CD1c-positive myeloid dendritic cell (primary cell): ENCODE measurements around the gene HAAO.

Source experiments
- DNase-seq: peaks from one replicate; pipeline ENCODE4 v3.0.0-alpha.2; 2016; ENCODE audit errors: extremely low spot score

Gene HAAO

DNA sequence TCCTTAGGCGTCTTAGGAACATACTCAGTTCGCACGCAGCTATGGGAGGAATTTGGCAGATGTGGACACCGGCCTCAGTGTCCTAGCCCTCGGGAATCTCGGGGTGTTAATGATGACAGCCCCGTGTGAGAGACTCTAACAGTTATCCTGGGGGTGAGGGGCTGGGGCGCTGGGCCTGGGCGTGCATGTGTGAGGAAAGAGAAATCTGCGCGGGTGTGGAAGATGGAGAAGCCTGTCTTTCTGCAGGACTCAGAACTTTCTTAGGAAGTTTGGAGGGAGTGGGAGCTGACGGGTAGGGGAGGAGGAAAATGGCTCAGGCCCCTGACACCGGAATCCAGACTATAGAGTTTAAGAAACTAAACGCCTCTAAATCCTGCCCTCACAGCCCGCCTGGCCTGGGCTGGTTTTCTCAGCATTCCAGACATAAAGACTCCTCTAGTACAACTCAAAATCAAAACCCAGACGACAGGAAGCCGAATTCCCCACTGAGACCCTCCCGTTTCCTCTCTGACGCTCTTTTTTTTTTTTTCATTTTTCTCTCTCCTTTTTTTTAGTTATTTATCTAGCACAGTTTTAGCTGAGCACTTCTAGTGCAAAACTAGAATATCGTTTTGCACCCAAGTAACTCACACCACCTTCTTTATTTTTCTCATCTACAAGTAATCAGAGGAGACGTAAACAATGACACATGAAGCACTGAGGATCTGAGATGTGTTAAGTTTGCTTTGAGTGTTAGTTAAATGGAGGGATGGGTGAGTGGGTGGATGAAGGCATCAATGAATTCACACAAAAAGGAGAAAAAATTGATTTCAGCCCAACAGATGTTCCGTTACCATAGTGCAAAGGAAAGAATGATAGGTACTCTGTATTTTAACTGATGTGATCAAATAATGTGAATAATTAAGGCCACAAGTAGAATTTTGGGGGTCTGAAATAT is 1.2 kb upstream of the HAAO start:
- DNase-seq = peak; percentile 20

DNA sequence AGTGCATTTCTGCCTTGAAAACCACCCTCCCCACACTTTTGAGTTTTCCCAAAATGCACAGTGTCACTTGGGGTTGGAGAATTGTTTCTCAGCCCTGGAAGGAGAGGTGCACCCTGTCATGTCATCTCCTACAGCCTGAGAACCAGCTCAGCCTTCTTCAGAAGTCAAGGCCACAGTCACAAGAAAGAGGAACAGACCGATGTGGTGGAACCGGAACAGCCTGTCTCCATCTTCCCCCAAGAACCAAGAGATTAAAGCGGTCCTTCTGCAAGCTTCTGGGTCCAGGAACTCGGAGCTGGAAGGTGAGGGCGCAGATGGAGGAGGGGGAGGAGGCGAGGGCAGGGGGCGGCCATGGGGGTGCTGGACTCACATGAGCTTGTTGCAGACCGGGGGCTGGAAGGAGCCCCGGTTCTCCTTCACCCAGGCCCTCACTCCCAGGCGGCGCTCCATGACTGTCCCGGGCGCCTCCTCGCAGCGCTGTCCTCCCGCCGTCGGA is 248 bp downstream of the HAAO start:
- peak; percentile 72 for DNase-seq

DNA sequence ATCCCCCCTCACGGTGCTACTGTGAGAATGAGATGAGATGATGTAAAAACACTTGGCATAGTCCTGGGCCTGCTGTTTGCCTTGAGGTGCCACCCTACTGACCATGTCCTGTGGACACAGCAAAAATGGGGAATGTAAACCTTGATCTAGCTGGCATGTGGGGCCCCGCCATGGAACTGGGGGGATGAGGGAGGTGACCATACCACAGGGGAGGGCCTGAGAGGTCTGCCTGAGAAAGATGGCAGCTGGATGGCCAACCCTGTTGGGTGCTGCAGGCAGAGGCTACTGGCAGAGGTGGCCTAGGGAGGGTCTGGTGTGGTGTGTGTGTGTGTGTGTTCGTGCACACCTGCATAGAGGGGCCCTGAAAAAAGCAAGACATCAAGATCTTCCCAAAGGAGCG is 777 bp downstream of the HAAO start:
- DNase-seq = no peak

DNA sequence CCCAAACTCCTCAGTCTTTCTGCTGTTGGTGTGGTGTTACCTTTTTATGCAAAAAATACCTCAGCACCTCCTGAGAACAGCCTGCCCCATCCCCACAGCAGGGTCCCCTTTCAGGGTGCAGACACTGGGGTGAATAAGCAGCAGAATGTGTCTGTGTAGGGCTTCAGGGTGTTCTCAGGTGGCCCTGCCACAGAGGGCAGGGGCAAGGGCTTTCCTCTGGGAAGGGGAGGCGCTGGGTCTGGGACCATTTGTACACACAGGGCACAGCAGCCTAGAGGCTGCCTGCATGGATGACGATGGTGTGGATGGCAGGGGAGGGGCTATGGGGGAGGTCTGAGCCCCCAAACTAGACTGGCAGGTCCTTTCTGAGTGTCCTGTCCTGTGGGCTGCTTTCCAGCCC is 2.6 kb downstream of the HAAO start:
- DNase-seq = no peak

DNA sequence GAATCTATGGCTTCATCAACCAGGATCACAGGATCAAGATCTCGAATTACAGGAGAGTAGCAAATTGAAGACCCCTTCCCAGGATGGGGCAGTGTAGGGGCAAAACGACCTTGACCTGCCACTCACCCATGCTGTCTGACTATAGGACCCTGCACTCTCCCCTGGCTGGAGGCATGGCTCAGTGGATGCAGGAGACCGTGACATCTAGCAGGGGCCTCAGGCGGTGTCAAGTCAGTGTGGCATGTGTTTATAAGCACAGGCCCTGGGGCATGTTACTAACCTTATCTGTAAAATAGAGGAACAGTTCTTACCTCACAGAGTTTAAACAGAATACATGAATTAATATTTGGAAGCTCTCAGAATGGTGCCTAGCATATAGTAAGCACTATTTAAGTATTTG is 3.5 kb downstream of the HAAO start:
- no peak for DNase-seq

DNA sequence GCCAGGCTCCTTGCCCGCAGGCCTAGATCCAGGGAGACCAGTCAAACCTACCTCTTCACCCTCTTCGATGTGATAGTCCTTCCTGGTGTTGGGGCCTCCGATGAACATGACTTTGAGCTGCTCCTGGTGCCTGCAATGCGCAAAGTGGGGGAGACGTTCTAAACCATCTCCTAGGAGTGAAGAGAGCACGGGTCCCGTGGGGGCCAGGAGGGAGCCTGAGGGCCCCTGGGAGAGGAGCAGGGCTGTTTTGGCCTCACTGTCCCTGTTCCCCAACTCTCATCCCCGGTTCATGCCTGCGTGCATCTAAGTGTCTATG is 3.9 kb downstream of the HAAO start:
- no peak for DNase-seq

DNA sequence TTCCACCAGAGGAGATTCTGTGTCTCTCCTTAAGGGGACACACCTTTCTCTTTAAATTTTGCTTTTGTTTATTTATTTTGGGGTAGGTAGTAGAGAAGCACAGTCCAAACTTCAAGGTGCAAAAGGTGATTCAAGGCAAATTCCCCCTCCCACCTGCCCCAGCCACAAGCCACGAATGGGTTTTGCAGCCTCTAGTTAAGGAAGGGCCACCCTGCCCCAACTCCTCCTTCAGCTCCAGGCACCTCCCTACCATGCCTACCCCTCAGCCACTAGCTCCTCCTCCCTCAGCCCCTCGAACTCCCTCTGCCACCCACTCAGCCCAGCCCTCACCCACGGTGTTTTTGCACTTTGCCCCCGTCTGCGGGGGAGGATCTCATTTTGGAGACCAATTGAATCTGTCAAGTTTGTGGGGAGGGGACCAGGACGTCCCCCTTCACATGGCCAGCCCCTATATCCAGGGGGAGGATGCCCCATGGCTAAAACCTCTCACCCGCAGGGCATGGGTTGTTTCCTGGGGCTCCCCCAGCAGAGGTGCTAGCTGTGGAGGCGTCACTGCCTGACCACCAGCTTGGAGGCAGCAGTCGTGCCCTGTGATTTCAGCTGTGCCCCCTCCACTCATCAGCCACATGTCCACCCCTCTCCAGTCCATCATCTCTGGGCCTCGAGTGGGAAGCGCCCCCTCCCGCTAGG is 4.5 kb downstream of the HAAO start:
- DNase-seq = no peak

DNA sequence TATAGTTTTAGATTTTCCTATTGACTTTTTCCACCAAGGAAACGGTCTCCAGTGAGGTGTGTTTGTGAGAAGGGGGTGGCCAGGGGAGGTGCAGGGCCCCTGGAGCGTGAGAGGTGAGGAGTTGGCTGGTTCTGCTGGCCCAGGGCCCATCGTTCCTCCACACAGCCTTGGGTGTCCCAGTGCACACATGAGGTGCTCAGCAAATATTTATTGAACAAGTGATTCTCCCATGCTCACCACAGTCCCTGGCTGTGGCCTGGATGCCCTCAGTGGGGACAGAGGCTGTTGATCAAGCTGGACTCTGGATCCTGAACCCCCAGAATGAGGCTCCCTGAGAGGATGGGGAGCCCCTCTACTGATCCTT is 5.0 kb downstream of the HAAO start:
- no peak for DNase-seq

DNA sequence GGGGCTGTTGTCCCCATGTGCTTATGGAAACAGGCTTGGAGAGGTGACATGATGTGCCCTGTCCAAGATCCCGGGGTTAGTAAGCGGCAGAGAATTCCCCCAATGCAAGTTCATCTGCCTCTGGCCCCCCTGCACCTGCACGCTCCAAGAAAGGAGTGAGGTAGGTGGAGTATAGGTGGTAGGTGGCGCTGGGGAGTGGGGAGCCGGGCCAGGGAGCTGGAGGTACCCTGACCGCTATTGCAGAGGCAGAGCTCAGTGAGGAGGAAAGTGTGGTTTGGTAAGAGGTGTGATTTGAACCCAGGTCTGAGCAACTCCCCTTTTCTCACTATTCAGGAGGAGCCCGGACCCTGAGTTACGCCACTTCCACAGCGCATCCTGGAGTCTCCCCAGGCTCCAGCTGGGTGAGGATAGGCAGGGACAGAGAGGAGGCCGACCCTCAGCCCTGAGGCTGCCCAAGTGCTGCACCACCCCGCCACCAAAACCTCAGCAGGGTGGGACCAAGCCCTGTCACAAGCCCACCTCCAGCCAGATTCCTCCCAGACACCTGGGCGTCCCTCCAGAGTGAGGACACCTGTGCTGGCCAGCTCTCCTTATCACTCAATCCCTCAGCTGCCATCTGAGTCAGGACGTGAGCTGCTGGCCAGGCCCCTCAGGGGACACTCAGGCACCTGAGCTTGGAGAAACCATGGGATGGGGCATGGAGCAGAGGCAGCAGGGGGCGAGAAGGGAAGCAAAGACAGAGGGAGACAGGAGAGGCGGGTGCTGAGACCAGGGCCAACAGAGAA is 5.6 kb downstream of the HAAO start:
- DNase-seq = no peak

DNA sequence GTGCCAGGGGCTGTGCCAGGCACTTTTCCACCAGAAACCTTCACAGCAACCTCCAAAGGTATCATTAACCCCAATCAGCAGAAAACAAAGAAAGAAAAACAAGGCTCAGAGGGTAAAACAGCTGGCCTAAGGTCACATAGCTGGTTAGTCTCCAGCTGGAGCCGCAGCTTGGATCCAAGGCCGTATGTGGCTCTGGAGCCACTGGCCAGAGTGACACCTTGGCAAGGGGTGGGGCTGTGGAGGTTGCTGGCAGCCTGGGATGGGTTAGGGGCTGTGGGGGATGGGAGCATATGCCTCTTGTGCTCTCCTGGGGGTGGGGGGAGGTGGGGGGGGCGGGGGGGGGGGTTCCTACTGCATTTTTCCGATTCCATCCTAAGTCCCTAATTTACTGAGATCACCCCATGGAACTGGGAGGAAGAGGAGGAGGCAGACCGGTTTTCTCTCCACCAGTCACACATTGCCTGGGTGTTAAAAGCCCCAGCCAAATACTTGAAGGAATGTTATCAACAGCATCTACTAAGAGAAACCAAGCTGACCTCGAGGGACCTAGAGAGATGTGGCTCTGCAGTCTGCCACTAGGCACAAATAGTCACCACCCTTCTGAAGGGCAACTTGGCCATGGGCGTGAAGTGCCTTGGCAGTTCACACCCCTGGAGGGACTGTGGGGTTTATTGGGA is 8.0 kb downstream of the HAAO start:
- no peak for DNase-seq

DNA sequence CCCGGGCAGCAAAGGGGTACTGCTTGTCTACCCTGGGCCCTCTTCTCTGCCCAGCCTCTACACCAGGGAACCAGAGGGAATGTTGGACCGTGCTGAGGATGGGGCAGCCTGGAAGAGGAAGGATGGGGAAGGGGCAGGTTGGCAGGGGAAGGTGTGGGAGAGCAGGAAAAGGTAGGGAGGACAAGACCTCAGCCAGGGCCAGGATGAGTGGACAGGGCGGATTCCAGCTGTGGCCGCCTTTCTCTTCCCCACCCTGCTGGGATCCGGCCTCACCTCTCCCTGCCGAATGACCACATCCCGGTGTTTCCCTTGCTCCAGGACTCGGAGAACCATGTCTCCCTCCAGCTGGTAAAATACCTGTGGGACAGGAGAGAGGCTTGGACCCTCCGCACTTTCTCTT is 8.9 kb downstream of the HAAO start:
- DNase-seq = no peak

DNA sequence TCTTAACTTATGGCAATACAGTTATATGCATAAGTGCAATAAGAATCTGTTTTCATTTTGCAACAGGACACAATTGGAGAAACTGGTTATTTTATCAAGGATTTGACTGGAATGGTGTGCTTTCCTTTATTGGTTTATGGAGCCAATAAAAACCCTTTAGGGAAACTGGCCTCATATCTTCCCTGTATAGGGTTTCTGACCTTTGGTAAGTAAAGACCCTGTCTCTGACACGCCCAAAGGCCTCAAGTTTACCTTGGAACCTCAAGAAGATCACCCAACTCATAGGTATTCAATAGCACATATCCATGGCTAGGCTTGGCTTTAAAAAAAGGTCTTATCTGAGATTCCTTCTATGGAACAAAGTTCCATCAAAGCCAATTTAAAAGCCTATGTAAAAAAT is 11.2 kb downstream of the HAAO start:
- no peak for DNase-seq

DNA sequence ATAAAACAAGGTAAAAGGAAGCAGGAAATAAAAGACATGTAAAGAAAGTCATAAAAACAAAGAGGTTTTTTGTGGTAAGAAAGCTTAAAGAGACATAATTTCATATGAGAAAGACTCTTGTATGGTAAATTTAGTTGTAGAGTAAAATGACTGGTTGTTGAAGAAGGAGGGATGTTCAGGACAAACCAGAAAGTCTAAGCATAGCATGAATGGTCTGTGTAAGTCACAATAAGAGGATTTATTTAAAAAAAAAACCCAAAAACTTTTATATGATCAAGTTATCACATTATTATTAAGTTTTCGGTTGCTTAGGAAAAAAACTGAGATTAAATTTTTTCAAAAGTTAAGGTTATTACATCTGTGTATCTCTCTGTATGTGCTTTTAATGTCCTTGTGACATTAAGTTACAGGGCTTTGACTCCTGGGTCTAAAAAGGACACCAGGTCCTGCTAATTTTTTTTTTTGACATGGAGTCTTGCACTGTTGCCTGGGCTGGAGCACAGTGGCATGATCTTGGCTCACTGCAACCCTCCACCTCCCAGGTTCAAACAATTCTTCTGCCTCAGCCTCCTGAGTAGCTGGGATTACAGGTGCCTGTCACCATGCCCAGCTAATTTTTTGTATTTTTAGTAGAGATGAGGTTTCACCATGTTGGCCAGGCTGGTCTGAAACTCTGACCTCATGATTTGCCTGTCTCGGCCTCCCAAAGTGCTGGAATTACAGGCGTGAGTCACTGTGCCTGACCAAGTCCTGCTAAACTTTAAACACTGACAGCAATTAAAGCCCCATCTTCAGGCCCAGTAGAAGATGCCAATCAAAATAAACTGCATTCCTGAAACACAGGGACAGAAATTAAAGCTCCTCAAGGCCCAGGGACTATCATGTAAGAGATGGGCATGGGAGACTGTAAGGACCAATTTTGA is 14.2 kb downstream of the HAAO start:
- DNase-seq = no peak

DNA sequence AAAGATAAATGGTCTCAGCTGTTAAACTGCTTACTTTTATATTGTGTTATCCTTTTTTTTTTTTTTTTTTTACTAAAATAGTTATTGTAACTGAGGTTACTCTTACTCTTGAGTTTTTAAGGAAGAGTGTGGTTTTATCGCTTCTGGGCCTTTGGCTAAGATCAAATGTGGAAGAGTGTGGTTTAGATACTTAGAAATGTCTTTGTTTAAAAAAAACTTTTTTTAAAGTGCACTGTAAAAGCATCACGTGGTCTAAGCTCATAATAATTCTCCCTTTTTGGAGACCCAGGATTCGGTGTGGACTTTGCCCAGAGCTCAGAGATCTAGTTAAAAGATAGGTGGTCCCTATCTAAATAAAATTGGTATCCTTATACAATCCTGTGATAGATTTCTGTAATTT is 16.6 kb downstream of the HAAO start:
- peak; percentile 12 for DNase-seq

DNA sequence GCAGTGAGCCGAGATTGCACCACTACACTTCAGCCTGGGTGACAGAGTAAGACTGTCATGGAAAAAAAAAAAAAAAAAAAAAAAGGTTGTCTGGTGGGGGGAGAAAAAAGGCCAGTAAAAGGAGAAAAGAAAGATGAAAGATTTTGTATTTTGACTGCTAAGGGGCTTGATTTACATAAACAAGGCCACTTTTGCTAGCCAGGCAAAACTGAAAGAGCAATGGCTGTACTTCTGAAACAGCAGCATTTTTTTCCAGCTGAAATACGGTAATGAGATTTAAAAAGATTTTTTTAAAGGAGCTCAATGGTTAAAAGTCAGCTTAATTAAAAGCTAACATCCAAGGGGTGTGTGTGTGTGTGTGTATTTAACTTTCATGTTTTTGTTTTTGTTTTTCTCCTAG is 17.2 kb downstream of the HAAO start:
- DNase-seq = no peak

DNA sequence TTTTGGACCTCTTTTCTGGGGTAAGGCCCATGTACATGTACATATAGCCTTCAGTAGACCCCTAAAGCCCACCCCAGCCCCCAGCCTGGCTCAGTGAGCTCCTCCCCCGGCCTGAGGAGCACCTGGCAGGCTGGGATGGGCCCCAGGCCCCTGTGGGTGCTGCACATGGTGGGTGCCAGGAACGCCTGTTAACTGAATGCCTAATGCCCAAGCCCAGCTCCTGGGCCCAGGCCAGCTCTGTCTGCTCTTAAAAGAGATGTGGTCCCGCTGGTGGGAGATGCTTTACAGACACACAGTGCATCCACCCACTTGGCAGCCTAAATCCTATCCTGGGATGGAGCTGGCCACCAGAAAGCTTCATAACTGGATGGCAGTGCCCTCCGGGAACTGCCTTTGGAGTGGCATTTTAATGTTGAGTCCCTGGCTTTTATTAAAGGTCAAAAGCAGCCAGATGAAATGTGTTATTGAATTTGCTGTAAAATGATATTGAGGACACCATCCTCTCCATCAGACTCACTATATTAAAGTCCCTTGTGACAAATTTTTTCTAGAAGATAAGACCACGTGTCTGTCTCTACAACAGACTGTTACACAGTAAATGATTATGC is 20.7 kb downstream of the HAAO start:
- DNase-seq = no peak

DNA sequence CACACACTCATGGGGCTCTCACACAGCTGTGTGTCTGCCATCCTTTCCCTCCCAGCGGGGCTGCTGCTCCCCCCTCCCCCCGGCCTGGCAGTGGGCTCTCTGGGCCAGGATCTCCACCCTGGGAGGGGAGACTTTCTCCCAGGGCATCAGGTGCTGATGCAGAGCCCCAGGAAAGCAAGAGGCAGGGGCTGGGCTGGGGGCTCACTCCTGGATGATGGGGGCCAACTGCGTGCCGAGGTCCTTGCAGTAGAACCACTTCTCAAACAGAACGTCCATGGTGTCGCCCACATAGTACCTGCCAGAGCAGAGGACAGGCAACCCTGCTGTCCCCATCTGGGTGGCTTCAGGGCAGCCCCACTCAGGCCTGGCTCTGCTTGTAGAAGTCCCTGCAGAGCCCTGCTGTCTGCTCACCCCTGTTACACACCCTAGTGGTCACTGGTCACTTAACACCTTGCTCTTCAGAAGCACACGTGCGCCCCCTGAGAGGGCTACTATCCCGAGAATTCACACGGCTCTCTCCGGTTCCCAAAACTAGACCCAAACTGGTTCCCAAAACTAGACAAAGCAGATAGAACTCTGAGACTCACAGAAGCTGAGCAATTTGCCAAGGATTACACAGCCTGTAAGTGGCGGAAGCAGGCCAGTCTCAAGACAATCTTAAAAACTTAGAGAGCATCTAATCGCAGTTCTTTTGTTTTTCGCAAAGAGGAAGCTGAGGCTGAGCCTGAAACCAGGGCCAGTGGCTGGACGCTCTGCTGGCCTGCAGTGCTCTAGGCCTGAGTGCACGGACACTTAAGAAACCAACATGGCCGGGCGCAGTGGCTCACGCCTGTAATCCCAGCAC is 21.9 kb downstream of the HAAO start:
- DNase-seq = peak; percentile 75

DNA sequence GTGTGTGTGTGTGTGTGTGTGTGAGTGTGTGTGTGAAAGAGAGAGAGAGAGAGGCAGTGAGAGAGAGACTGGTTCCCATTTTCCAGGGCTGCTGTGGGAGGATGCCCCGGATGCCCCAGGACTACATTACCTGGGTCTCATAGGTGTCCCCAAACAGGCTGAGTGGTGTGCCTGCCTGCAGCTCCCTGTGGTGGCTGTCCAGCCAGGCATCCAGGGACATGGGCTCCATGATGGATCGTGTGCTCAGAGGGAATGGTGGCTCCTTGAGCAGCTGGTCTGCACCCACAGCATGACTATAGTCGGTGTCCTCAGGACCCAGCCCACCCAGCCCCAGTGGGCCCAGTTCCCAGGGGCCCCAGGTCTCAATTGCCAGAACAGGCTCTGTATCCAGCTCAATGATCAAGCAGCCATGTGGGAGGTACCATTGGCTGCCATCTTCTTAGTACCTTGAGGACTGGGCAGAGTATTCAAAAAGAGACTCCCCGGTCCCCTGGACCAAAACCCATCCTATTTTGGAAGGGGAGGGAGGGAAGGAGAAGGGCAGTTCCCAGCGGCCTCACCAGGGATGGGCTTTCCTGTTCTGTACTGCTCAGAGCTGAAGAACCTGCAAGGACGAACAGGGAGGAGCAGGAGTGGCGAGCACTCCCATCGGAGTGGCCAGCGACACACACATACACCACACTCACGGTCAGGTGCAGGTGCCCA is 22.6 kb downstream of the HAAO start:
- DNase-seq = no peak

DNA sequence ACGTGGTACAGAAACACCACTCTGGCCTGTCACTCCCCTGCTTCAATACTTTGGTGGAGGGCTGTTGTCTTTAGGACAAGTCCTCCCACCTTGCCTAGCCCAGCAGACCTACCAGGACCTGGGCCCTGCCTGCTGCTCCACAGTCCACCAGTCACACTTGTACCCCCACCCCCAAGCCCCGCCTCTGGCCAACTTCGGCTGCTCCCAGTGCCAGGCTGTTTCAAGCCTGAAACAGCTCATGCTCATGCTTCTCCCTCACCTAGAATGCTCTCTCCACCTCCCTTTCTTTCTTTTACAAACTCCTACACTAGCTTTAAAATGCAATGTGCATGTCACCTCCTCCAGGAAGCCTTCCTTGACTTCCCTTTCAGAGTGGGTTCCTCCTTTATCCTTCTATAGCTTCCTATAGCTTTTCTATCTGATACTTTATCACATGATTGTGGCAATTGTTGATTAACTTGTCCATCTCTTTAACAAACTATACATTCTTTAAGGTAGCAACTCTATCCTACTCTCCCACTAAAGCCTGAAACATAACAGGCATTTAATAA is 23.6 kb downstream of the HAAO start:
- DNase-seq = no peak
